Non-pigmented ciliary epithelial cell (primary cell): ENCODE results near the gene KISS1R.
"Not testable (repeated sequence)": the region's sequence is repeated elsewhere in the genome, so short reads cannot be mapped to it uniquely, and the experiment has no call there.

ENCODE experiments used
- DNase-seq: peaks from one replicate; pipeline ENCODE4 v3.0.0-alpha.2; 2010; ENCODE audit warnings: low read depth

The KISS1R gene

GRCh38 chr19:882871-883497 is 34.1 kb upstream of the KISS1R start:
- DNase-seq: no peak

- no peak for DNase-seq
Measured at GRCh38 chr19:883661-884211, 33.4 kb upstream of the KISS1R start.

- no peak for DNase-seq
Measured at GRCh38 chr19:884420-885211, 32.5 kb upstream of the KISS1R start.

GRCh38 chr19:885536-886224 is 31.5 kb upstream of the KISS1R start:
- no peak for DNase-seq

- DNase-seq: no peak
Measured at GRCh38 chr19:887072-887471, 30.1 kb upstream of the KISS1R start.

- no peak for DNase-seq
Measured at GRCh38 chr19:887599-887998, 29.5 kb upstream of the KISS1R start.

- no peak for DNase-seq
Measured at GRCh38 chr19:888581-889385, 28.4 kb upstream of the KISS1R start.

- DNase-seq: no peak
Measured at GRCh38 chr19:889662-890295, 27.4 kb upstream of the KISS1R start.

GRCh38 chr19:890831-891230 is 26.3 kb upstream of the KISS1R start:
- no peak for DNase-seq

- not testable (repeated sequence) for DNase-seq
Measured at GRCh38 chr19:891421-892200, 25.5 kb upstream of the KISS1R start.

GRCh38 chr19:892243-892893 is 24.8 kb upstream of the KISS1R start:
- DNase-seq: no peak

GRCh38 chr19:892894-893689 is 24.0 kb upstream of the KISS1R start, which contains the start of the genes MED16 and RNU6-9:
Gene MED16 (minus strand): TSS chr19:893187. CDS start chr19:891131, 2,056 bp downstream.
Gene RNU6-9 (plus strand): TSS chr19:893484.
- peak; percentile 44 for DNase-seq

- DNase-seq: no peak
Measured at GRCh38 chr19:896434-896833, 20.7 kb upstream of the KISS1R start.

GRCh38 chr19:896999-897398 is 20.1 kb upstream of the KISS1R start:
- DNase-seq: no peak

- DNase-seq: no peak
Measured at GRCh38 chr19:897442-898039, 19.6 kb upstream of the KISS1R start.

GRCh38 chr19:898663-899062 is 18.5 kb upstream of the KISS1R start:
- DNase-seq: no peak

GRCh38 chr19:899336-900042 is 17.6 kb upstream of the KISS1R start:
- no peak for DNase-seq

- DNase-seq: no peak
Measured at GRCh38 chr19:900043-900301, 17.2 kb upstream of the KISS1R start.
